GM18507 (cell line): ENCODE measurements around the gene SIRPG.
"Not testable (repeated sequence)": the region's sequence is repeated elsewhere in the genome, so short reads cannot be mapped to it uniquely, and the experiment has no call there.

Experiments used
- DNase-seq: peaks from one replicate; pipeline ENCODE4 v3.0.0; 2011; ENCODE audit warnings: low read depth; ENCODE audit not compliant: insufficient read length; ENCODE audit errors: extremely low spot score
- FAIRE-seq: peaks from 2 replicates; lab custom pipeline; 2011; peaks lifted over from hg19 to GRCh38; lab: Jason Lieb, UNC

SIRPG gene

DNA sequence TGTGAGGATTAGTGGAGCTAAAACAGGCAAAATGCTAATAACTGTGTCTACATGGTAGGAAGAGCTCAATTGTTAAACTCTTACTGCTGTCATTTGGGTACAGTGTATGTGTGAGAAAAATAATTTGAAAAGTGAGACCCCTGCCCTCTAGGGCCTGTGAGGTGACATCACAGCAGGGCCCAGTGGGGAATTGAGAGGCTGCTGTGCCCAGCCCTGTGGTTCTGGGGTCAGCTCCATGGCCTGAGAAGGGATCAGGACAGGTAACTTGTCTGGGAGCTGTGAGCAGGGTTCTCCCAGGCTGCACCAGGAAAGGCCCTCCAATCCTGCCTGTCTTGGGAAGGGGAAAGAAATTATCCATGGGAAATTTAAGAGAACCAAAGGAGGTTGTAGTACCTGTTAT is 39.1 kb downstream of the SIRPG start:
- no peak for DNase-seq
- FAIRE-seq, result no peak

DNA sequence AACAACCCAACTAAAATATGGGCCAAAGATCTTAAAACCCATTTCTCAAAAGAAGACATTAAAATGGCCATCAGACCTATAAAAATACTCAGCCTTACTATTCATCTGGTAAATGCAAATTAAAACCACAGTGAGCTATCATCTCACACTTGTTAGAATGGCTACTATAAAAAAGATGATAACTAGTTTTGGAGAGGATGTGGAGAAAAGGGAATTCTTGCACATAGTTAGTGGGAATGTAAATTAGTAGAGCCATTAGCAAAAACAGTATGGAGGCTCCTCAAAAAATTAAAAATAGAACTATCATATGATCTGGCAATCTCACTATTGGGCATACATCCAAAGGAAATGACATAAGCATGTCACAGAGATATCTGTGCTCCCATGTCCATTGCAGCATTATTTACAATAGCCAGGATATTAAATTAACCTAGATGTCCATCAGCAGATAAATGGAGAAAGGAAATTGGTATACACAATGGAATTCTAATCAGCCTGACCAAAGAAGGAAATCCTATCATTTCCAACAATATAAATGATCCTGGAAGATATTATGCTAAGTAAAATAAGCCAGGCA is 40.6 kb downstream of the SIRPG start:
- FAIRE-seq, result no peak

DNA sequence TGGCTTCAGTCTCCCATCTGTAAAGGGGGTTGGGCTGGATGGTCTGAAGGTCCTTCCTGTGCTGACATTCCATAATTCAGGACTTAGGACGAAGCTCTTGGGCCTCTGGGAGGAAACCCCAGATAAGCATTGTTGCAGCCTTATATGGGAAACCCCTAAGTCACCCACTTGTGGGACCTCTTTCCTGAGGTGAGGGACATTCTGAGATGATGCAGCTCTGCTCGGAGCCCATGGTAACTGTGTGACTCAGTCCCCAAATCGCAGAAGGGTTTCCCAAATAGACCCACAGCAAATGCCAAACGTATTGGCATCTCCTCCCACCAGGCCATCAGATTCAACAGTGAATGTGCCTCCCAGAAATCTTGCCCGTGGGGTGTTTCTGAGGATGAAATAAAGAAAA is 47.2 kb downstream of the SIRPG start:
- FAIRE-seq, DNase-seq: not testable (repeated sequence)

More for the DNA sequence above, 40.6 kb downstream of the SIRPG start:
- DNase-seq, result no peak

DNA sequence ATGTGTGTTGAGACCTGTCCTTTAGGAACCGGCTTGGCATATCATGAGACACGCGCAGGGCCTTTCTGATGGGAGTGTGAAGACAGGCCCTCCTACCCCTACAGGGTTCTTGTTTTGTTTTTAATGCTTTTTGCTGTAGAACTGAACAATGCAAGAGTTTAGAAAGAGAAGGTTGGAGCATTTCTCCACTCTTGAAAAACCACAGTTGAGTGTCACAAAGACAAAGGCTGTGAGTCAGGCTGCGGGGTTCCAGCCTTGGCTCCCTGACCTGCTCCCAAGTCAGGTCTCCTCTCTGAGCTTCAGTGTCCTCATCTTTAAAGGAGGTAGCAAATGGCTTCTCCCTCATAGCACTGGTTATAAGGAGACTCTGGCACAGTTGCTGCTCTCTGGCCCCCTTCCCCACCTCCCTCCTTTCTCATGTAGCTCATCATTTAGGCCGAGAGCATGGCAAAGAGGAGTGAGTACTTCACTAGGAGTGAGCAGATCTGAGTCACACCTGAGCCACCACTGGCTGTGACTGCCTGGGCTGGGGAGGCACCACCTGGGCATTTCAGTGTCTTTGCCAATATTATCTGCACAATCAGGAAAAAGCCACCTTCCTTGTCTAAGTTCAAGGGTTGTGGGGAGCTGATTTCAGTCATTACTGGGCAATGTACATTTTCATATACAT is 48.8 kb downstream of the SIRPG start:
- DNase-seq, FAIRE-seq: not testable (repeated sequence)

DNA sequence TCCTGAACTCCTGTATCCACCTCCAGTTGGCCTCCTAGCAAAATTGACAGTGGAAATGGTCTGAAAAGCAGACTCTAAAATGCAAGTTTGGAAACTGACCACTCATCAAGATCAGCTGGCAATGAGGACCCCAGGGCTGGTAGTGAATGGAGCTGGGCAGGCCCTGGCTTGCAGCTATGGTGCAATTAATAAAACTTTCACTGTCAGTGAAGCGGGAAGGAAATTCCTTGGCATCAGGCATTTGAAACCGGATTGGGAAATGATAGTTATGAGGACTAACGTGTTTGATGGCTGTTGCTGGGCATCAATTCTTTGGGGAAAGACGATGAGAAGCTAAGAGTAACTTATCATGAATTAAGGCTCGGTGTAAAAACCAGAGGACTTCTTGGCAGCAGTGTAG is 56.8 kb downstream of the SIRPG start:
- DNase-seq (no peak), FAIRE-seq (no peak)

DNA sequence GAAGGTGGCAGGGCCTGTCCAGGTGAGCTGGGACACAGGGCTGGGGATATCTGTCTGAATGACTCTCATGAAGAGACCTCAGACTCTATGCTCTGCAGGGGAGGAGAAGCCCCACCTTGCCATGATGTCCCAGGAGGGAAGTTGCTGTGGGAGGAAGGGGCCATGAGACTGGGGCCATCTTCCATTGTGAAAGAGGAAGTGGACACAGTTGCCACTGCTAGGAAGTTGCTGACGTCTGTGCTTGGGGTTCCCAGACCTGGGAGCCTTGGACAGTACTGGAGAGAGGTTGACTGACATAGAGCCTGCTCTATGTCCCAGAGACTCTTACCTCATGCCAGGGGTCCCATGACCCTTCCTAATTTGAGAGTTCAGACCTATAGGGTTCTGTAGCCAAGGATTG is 62.2 kb downstream of the SIRPG start:
- FAIRE-seq, result no peak
- no peak for DNase-seq

DNA sequence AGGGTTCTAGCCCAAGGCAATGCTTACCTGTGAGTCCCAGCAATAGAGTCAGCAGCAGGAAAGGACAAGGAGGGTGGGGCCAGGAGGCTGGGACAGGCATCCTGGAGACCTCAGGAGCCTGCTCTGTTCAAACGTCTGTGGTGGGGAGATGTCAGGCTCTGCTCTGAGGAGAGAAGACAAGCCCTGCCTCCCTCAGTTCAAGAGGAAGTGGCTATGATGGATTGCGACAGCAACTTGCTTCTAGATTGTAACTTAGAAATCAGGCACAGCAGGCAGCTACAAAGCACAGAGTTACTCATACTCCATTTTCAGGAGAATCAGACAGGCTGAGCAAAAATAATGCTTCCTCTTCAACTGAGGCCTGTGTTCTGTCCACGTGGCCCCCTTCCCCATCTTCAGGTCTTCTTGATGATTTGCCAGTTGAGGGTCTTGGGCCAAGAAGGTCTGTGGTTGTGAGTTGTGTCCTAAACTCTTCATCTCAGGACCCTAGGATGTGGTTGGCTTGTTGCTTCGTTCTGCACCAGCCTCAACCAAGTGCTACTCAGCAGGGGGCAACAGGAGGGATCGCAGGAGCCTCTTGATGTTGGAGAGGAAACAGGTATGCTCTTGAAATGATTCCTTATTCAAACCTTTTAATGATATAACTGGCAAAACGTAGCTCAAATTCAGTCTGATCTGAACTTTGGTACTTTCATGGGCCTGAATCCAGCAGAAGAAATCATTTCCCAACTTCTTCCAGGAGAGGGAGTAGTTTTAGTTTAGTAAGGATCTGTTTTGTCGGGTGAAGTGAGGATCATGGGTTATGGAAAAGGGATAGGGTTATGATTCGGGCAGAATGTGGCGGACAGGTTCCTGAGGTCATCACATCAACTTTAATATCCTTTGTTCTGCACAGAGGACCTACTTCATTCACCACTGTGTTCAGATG is 68.8 kb downstream of the SIRPG start:
- DNase-seq, result no peak

DNA sequence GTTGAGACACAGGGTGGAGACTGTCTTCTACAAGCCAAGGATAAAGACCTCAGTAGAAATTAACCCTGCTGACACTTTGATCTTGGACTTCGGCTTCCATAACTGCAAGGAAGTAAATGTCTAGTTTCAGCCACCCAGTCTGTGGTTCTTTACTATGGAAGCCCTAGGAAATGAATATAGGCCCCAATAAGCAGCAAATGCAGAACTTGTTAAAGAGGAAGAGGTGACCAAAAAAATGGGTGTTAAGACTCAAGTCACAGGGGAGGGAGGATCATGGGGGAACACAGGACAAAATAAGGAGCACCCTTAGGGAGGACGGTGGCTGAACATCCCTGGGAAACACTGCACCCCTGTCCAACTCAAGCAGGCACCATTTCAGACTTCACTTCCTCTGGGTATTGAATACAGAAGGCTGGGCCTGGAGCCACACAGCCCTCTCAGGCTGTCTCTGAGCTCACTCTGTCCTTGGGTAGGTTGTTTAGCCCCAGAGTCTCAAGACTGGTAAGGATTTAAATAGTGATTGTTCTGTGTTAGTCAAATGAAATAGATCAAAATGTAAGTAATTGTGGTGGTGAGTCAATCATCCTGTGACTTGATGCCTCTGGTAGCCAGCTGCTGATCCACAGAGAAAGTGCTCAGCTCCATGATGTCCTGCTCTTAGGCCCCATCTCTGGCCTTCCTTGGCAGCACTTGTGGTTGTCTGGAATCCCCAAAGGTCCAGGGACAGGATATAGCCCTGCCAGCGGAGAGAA is 69.6 kb downstream of the SIRPG start:
- DNase-seq (no peak), FAIRE-seq (no peak)

More for the DNA sequence above, 68.8 kb downstream of the SIRPG start:
- no peak for FAIRE-seq

DNA sequence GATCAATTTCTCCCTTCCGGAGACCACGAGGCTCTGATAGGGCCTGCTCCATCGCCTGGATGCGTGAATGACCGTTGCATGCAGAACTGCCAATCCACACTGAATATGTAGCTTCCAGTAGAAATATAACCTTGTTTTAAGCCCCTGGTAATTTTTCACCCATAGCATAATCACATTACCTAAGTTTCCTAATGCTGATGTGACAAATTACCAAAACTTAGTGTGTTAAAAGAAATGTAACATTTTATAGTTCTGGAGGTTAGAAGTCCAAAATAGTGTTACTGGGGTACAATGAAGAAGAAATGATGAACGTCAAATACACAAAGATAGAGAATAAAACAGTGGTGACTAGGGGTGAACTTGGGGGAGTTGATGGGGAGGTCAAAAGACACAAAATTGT is 78.1 kb downstream of the SIRPG start:
- no peak for FAIRE-seq
- no peak for DNase-seq
